ENCODE data around the gene RPGR.

RPGR gene

GRCh38 chrX:38312436-38312835 lies 14.9 kb downstream of the RPGR start:
- Histone ChIP-seq H3K27ac (no peak overlapping the region), H3K4me1 (ENCODE audit: control insufficient read depth in 1 of 2, insufficient read depth in 1 of 2, low read depth in 1 of 2, low read length in 1 of 2) (no peaks in the 10 kb centered on the region), H3K4me3 (ENCODE audit: low read depth in 1 of 2, low read length in 1 of 2) (no peak overlapping the region), H3K9me3 (no peaks in the 10 kb centered on the region), H3K27me3 (no peaks in the 10 kb centered on the region), H3K36me3 (peaks cover 17% of the 10 kb centered on the region)
- TF ChIP-seq CTCF (IDR thresholded peaks at IDR 0.05): no peak

GRCh38 chrX:38311743-38312142 lies 15.6 kb downstream of the RPGR start:
- H3K4me1 ChIP-seq (ENCODE audit: control insufficient read depth in 1 of 2, insufficient read depth in 1 of 2, low read depth in 1 of 2, low read length in 1 of 2): no peaks in the 10 kb centered on the region
- H3K36me3 ChIP-seq: peaks cover 14% of the 10 kb centered on the region
- H3K27me3 ChIP-seq: no peaks in the 10 kb centered on the region
- no peaks in the 10 kb centered on the region for H3K9me3 ChIP-seq
- no peak overlapping the region for H3K4me3 ChIP-seq (ENCODE audit: low read depth in 1 of 2, low read length in 1 of 2)
- no peak overlapping the region for H3K27ac ChIP-seq
- TF ChIP-seq CTCF (IDR thresholded peaks at IDR 0.05): no peak

GRCh38 chrX:38305971-38306370 lies 21.3 kb downstream of the RPGR start:
- TF ChIP-seq CTCF (IDR thresholded peaks at IDR 0.05): no peak
- no peaks in the 10 kb centered on the region for H3K9me3 ChIP-seq
- no peaks in the 10 kb centered on the region for H3K4me1 ChIP-seq (ENCODE audit: control insufficient read depth in 1 of 2, insufficient read depth in 1 of 2, low read depth in 1 of 2, low read length in 1 of 2)
- H3K27me3 ChIP-seq: no peaks in the 10 kb centered on the region
- H3K27ac ChIP-seq: no peak overlapping the region
- peaks cover 4% of the 10 kb centered on the region for H3K36me3 ChIP-seq
- no peak overlapping the region for H3K4me3 ChIP-seq (ENCODE audit: low read depth in 1 of 2, low read length in 1 of 2)

- Histone ChIP-seq H3K27ac (no peak overlapping the region), H3K4me3 (ENCODE audit: low read depth in 1 of 2, low read length in 1 of 2) (no peak overlapping the region), H3K9me3 (no peaks in the 10 kb centered on the region), H3K36me3 (peaks cover 4% of the 10 kb centered on the region), H3K4me1 (ENCODE audit: control insufficient read depth in 1 of 2, insufficient read depth in 1 of 2, low read depth in 1 of 2, low read length in 1 of 2) (no peaks in the 10 kb centered on the region), H3K27me3 (no peaks in the 10 kb centered on the region)
- TF ChIP-seq CTCF (IDR thresholded peaks at IDR 0.05): no peak
These were observed 23.3 kb downstream of the RPGR start for GRCh38 chrX:38304010-38304409.

GRCh38 chrX:38293741-38294140 lies 33.6 kb downstream of the RPGR start:
- TF ChIP-seq CTCF (IDR thresholded peaks at IDR 0.05): no peak
- no peaks in the 10 kb centered on the region for H3K27me3 ChIP-seq

GRCh38 chrX:38287674-38288073 lies 39.6 kb downstream of the RPGR start:
- TF ChIP-seq CTCF (IDR thresholded peaks at IDR 0.05): no peak
- Histone ChIP-seq H3K36me3 (no peaks in the 10 kb centered on the region), H3K9me3 (no peaks in the 10 kb centered on the region), H3K27me3 (no peaks in the 10 kb centered on the region), H3K4me3 (ENCODE audit: low read depth in 1 of 2, low read length in 1 of 2) (no peak overlapping the region), H3K4me1 (ENCODE audit: control insufficient read depth in 1 of 2, insufficient read depth in 1 of 2, low read depth in 1 of 2, low read length in 1 of 2) (no peaks in the 10 kb centered on the region), H3K27ac (no peak overlapping the region)

More at GRCh38 chrX:38293741-38294140, 33.6 kb downstream of the RPGR start:
- Histone ChIP-seq H3K9me3 (no peaks in the 10 kb centered on the region), H3K27ac (no peak overlapping the region), H3K4me3 (ENCODE audit: low read depth in 1 of 2, low read length in 1 of 2) (no peak overlapping the region), H3K4me1 (ENCODE audit: control insufficient read depth in 1 of 2, insufficient read depth in 1 of 2, low read depth in 1 of 2, low read length in 1 of 2) (peaks cover 0 to 3% of the 10 kb centered on the region in 2 experiments), H3K36me3 (no peaks in the 10 kb centered on the region)

Measured in neutrophil (primary cell).